Neuronal stem cell (in vitro differentiated cells): ENCODE measurements around the gene HACL1.
"Not testable (repeated sequence)": the region's sequence is repeated elsewhere in the genome, so short reads cannot be mapped to it uniquely, and the experiment has no call there.

Experiments used
- DNase-seq: peaks from one replicate; pipeline ENCODE4 v3.0.0-alpha.2; 2013; ENCODE audit warnings: low spot score
- H2AFZ ChIP-seq: one replicate; pipeline ENCODE4 v1.6.1; 2013; ENCODE audit warnings: mild to moderate bottlenecking, low read length, inconsistent platforms
- H2AK5ac ChIP-seq: 2 replicates; pipeline ENCODE4 v1.6.1; 2013; ENCODE audit warnings: low read depth, mild to moderate bottlenecking, inconsistent platforms, low read length, moderate library complexity, mixed read lengths
- H2BK120ac ChIP-seq: 2 replicates; pipeline ENCODE4 v1.6.1; 2013; ENCODE audit warnings: low read depth, mild to moderate bottlenecking, inconsistent platforms, low read length, moderate library complexity, mixed read lengths
- H2BK12ac ChIP-seq: one replicate; pipeline ENCODE4 v1.6.1; 2013; ENCODE audit warnings: low read length, inconsistent platforms
- H2BK15ac ChIP-seq: 2 replicates; pipeline ENCODE4 v1.6.1; 2013; ENCODE audit warnings: mild to moderate bottlenecking, low read length, inconsistent platforms, mixed read lengths
- H2BK5ac ChIP-seq: one replicate; pipeline ENCODE4 v1.6.1; 2013; ENCODE audit warnings: inconsistent platforms, mild to moderate bottlenecking, low read length, moderate library complexity
- H3K14ac ChIP-seq: one replicate; pipeline ENCODE4 v1.6.1; 2013; ENCODE audit warnings: low read length, inconsistent platforms
- H3K18ac ChIP-seq: 2 replicates; pipeline ENCODE4 v1.6.1; 2013; ENCODE audit warnings: low read length, inconsistent platforms
- H3K23ac ChIP-seq: 2 replicates; pipeline ENCODE4 v1.6.1; 2013; ENCODE audit warnings: low read depth, mild to moderate bottlenecking, mixed read lengths, low read length, inconsistent platforms; ENCODE audit not compliant: poor library complexity
- H3K27ac ChIP-seq: replicated peaks from 3 replicates; pipeline ENCODE4 v1.5.1; 2013; ENCODE audit warnings: low read length, inconsistent platforms
- H3K27me3 ChIP-seq, 3 experiments: 2 replicates each; pipeline ENCODE4 v1.6.1; 2013; ENCODE audit warnings: low read length in 3 of 3, mild to moderate bottlenecking in 2 of 3, inconsistent platforms in 1 of 3, low read depth in 1 of 3, mixed read lengths in 1 of 3, moderate library complexity in 1 of 3; ENCODE audit not compliant: control insufficient read depth in 3 of 3, insufficient read depth in 3 of 3
- H3K36me3 ChIP-seq, 2 donors: replicated peaks in 1 of 2; 2 replicates each; pipeline ENCODE4 v1.6.1; 2013; ENCODE audit warnings: low read length in 2 of 2; ENCODE audit not compliant: control insufficient read depth in 2 of 2, insufficient read depth in 2 of 2
- H3K4ac ChIP-seq: 2 replicates; pipeline ENCODE4 v1.6.1; 2013; ENCODE audit warnings: inconsistent platforms, mild to moderate bottlenecking, low read length, moderate library complexity
- H3K4me1 ChIP-seq, 2 donors: 1 replicate in 1 of 2; 2 replicates in 1 of 2; pipeline ENCODE4 v1.6.1; 2013; ENCODE audit warnings: low read length in 2 of 2, low read depth in 1 of 2; ENCODE audit not compliant: control insufficient read depth in 2 of 2, insufficient read depth in 1 of 2
- H3K4me2 ChIP-seq: one replicate; pipeline ENCODE4 v1.6.1; 2013; ENCODE audit warnings: mild to moderate bottlenecking, low read length, inconsistent platforms; ENCODE audit not compliant: insufficient read depth, poor library complexity, severe bottlenecking
- H3K4me3 ChIP-seq, 2 donors: 2 replicates each; pipeline ENCODE4 v1.5.1; 2013; ENCODE audit warnings: low read length in 2 of 2, mild to moderate bottlenecking in 2 of 2, inconsistent platforms in 1 of 2, moderate library complexity in 1 of 2
- H3K79me1 ChIP-seq: one replicate; pipeline ENCODE4 v1.6.1; 2013; ENCODE audit warnings: low read depth, mild to moderate bottlenecking, inconsistent platforms, low read length, moderate library complexity
- H3K9ac ChIP-seq: one replicate; pipeline ENCODE4 v1.6.1; 2013; ENCODE audit warnings: mild to moderate bottlenecking, low read depth, low read length, inconsistent platforms; ENCODE audit not compliant: poor library complexity
- H3K9me3 ChIP-seq, 2 donors: replicated peaks in 1 of 2; 2 replicates each; pipeline versions ENCODE3 to v1.6.1; 2013; ENCODE audit warnings: low read length in 2 of 2, mild to moderate bottlenecking in 2 of 2, inconsistent platforms in 1 of 2, low read depth in 1 of 2, mixed read lengths in 1 of 2, moderate library complexity in 1 of 2; ENCODE audit not compliant: control insufficient read depth in 2 of 2, insufficient read depth in 1 of 2
- H4K8ac ChIP-seq: one replicate; pipeline ENCODE4 v1.6.1; 2013; ENCODE audit warnings: low read depth, mild to moderate bottlenecking, inconsistent platforms, low read length, moderate library complexity
- H4K91ac ChIP-seq: one replicate; pipeline ENCODE4 v1.6.1; 2013; ENCODE audit warnings: low read length, low read depth, mild to moderate bottlenecking, inconsistent platforms; ENCODE audit not compliant: poor library complexity
- WGBS, 2 donors: extraction: QIAGEN DNeasy Blood & Tissue Kit; methylation state at CpG; one replicate each; pipeline ENCODE4 v1.1.7; 2013; ENCODE audit warnings: missing lambda C conversion rate in 2 of 2, mixed read lengths in 1 of 2; ENCODE audit not compliant: insufficient read length in 2 of 2, insufficient replicate concordance in 1 of 2; ENCODE audit errors: extremely low coverage in 2 of 2; 5-methylcytosine and 5-hydroxymethylcytosine counted together

HACL1 gene

DNA sequence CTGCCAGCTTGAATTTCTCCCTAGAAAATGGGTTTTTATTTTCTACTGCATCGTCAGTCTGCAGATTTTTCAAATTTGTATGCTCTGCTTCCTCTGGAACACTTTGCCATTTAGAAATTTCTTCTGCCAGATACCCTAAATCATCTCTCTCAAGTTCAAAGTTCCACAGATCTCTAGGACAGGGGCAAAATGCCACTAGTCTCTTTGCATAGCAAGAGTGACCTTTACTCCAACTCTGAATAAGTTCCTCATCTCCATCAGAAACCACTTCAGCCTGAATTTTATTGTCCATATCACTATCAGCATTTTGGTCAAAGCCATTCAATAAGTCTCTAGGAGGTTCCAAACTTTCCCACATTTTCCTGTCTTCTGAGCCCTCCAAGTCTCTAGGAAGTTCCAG, 3.2 kb upstream of the HACL1 start:
- H3K4ac ChIP-seq, H3K4me1 ChIP-seq, H2BK12ac ChIP-seq, H3K27me3 ChIP-seq, H2AK5ac ChIP-seq, H3K23ac ChIP-seq, H3K14ac ChIP-seq, H2BK120ac ChIP-seq, H3K9ac ChIP-seq, DNase-seq, H3K4me3 ChIP-seq, H4K91ac ChIP-seq, H3K27ac ChIP-seq, H2AFZ ChIP-seq, H3K79me1 ChIP-seq, H3K9me3 ChIP-seq, H3K18ac ChIP-seq, H2BK15ac ChIP-seq, H4K8ac ChIP-seq, H3K4me2 ChIP-seq, H3K36me3 ChIP-seq, H2BK5ac ChIP-seq: not testable (repeated sequence)
- WGBS, 2 donors, result no CpG with 5 or more reads among the region's 1 CpG

DNA sequence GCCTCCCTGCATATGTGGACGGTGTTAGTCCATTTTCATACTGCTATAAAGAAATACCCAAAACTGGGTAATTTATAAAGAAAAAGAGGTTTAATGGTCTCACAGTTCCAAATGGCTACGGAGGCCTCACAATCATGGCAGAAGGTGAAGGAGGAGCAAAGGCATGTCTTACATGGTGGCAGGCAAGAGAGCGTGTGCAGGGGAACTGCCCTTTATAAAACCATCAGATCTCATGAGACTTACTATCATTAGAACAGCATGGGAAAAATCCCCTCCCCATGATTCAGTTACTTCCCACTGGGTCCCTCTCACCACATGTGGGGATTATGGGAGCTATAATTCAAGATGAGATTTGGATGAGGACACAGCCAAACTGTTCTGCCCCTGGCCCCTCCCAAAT, 1.4 kb upstream of the HACL1 start:
- H3K9ac ChIP-seq, H2BK12ac ChIP-seq, H3K79me1 ChIP-seq, H3K4me2 ChIP-seq, H3K4me1 ChIP-seq, H2BK5ac ChIP-seq, DNase-seq, H3K9me3 ChIP-seq, H3K27ac ChIP-seq, H2BK120ac ChIP-seq, H3K4ac ChIP-seq, H4K8ac ChIP-seq, H3K23ac ChIP-seq, H2AK5ac ChIP-seq, H3K14ac ChIP-seq, H4K91ac ChIP-seq, H3K27me3 ChIP-seq, H3K18ac ChIP-seq, H2BK15ac ChIP-seq: not testable (repeated sequence)
- Histone ChIP-seq H3K4me3 (peak overlapping the region in 1 of 2 donors; percentile 83), H3K36me3 (peaks cover 6 to 25% of the 10 kb centered on the region in 2 donors), H2AFZ (peak overlapping the region; percentile 75)
- no CpG with 5 or more reads among the region's 3 CpGs for WGBS, 2 donors

DNA sequence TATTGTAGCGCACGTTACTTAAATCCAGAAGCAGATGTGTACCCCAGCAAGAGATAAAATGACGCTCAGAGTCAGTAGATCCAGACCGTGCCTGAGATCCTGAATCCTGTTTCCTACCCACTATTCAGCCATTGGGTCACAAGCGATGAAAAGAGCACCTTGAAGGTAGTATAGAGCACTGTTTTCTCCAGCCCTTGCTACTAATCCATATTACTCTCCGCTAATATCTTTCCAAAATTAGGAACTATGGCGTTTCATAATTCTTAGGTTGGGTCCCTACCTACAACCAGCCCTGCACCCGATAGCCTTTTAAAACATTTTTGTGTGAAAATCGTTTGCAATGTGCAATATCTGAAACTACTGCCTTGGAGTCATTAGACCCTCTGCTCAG, 772 bp upstream of the HACL1 start:
- H4K91ac ChIP-seq, result no peak overlapping the region
- no peak overlapping the region for H3K4ac ChIP-seq
- no peak overlapping the region for H3K18ac ChIP-seq
- H3K4me1 ChIP-seq, result peaks cover 4% of the 10 kb centered on the region in 2 donors
- H2BK5ac ChIP-seq, result no peak overlapping the region
- no peaks in the 10 kb centered on the region for H3K27me3 ChIP-seq
- peak overlapping the region; percentile 83 to 85 for H3K4me3 ChIP-seq
- peaks cover 4% of the 10 kb centered on the region for H3K79me1 ChIP-seq
- H2AFZ ChIP-seq, result peak overlapping the region; percentile 75
- peaks cover 3 to 6% of the 10 kb centered on the region in 2 donors for H3K9me3 ChIP-seq
- H3K9ac ChIP-seq, result no peak overlapping the region
- peak overlapping the region; percentile 56 for H3K4me2 ChIP-seq
- WGBS, 2 donors, result no CpG with 5 or more reads among the region's 9 CpGs
- no peak overlapping the region for H3K14ac ChIP-seq
- H2BK12ac ChIP-seq, result no peak overlapping the region
- peaks cover 8 to 31% of the 10 kb centered on the region in 2 donors for H3K36me3 ChIP-seq
- peak overlapping the region; percentile 25 for H3K23ac ChIP-seq
- H4K8ac ChIP-seq, result no peak overlapping the region
- H2BK120ac ChIP-seq, result no peak overlapping the region
- H2BK15ac ChIP-seq, result no peak overlapping the region
- peak overlapping the region; percentile 94 for H3K27ac ChIP-seq
- no peak for DNase-seq
- H2AK5ac ChIP-seq, result no peak overlapping the region

DNA sequence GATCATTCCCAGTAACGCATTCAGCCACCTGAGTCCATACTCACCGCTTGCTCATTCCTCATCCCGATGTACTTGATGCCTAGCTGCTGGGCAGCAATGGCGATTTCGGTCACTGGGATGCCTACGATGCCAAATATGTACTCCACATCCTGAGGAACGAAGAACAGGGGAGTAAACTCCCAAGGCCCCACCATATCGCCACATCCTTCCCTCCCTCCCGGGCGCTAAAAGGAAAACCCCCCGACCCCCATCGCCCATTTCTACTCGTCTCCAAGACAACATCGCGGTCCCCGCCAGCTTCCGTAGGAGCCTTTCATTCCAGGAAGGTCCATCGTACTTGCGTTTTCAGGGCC, 347 bp downstream of the HACL1 start:
- Histone ChIP-seq H2BK120ac (no peak overlapping the region), H4K8ac (no peak overlapping the region), H2AFZ (peak overlapping the region; percentile 91), H3K4me1 (peaks cover 4% of the 10 kb centered on the region in 2 donors), H4K91ac (no peak overlapping the region), H2BK5ac (no peak overlapping the region), H3K4ac (no peak overlapping the region), H3K36me3 (peaks cover 8 to 42% of the 10 kb centered on the region in 2 donors), H2BK12ac (no peak overlapping the region), H2BK15ac (no peak overlapping the region), H3K23ac (no peak overlapping the region), H3K18ac (no peak overlapping the region), H3K27ac (peak overlapping the region; percentile 26), H3K79me1 (peaks cover 4% of the 10 kb centered on the region), H2AK5ac (no peak overlapping the region), H3K4me2 (peak overlapping the region; percentile 61), H3K27me3 (no peaks in the 10 kb centered on the region), H3K9ac (peak overlapping the region; percentile 78), H3K9me3 (peaks cover 3 to 6% of the 10 kb centered on the region in 2 donors), H3K4me3 (peak overlapping the region; percentile 83 to 98), H3K14ac (no peak overlapping the region)
- DNase-seq, result no peak
- no CpG with 5 or more reads among the region's 19 CpGs for WGBS, 2 donors
